GM12878 (cell line): ENCODE data around the gene TGFBR3. TPM values are rescaled to one million over a fixed set of nuclear protein-coding genes. Genes with fewer than 3 reads are reported as not detected.

Experiments used
- ATAC-seq: fragments of 200-7000 bp; cut with Tn5 transposase; 3 replicates; pipeline ENCODE4 v1.9.1; 2020; ENCODE audit warnings: mild to moderate bottlenecking, moderate library complexity
- BruUV-seq: library from RNA; stranded (reverse); fragments of 400-500 nt; replicated peaks from 2 replicates; lab custom pipeline; 2021; lab: Mats Ljungman, UMichigan
- CTCF ChIA-PET: fragments of 300-600 bp; sonication (Branson Sonifier 250); formaldehyde crosslinking; extraction: SDS; loops from one replicate; lab custom pipeline; 2021; ENCODE audit warnings: inconsistent platforms; lab: Yijun Ruan, JAX
- POLR2A ChIA-PET: fragments of 350-600 bp; formaldehyde crosslinking; extraction: SDS; loops from one replicate; lab custom pipeline; 2021; ENCODE audit warnings: inconsistent platforms; lab: Charles Lee
- RAD21 ChIA-PET: fragments of 300-600 bp; sonication (Branson Sonifier 250); formaldehyde crosslinking; loops from one replicate; lab custom pipeline; 2023; ENCODE audit warnings: antibody characterized with exemption; ENCODE audit not compliant: unreplicated experiment; lab: Charles Lee
- SMC1A ChIA-PET: fragments of 300-600 bp; sonication (Branson Sonifier 250); formaldehyde crosslinking; loops from one replicate; lab custom pipeline; 2023; ENCODE audit not compliant: unreplicated experiment, uncharacterized antibody; lab: Charles Lee
- DNase-seq: peaks from one replicate; pipeline ENCODE4 v3.0.0-alpha.2; 2011; ENCODE audit warnings: low read depth, low spot score
- FAIRE-seq: peaks from 3 replicates; lab custom pipeline; 2011; peaks lifted over from hg19 to GRCh38; lab: Jason Lieb, UNC
- H2AFZ ChIP-seq: 2 replicates; pipeline ENCODE4 v1.6.0; 2011; ENCODE audit warnings: low read depth, low read length, control low read depth; ENCODE audit not compliant: control insufficient read depth
- H3K27ac ChIP-seq: 2 replicates; pipeline ENCODE4 v1.5.1; 2011; ENCODE audit warnings: control low read depth; ENCODE audit not compliant: control insufficient read depth, insufficient read depth
- H3K27me3 ChIP-seq, 2 experiments: replicated peaks in 1 of 2; 2 replicates each; pipeline versions ENCODE4 v1.6.0 to v1.6.1; 2011; ENCODE audit warnings: low read length in 1 of 2; ENCODE audit not compliant: control insufficient read depth in 2 of 2, insufficient read depth in 2 of 2
- H3K36me3 ChIP-seq, 2 experiments: 2 replicates each; pipeline ENCODE4 v1.5.1; 2011; ENCODE audit warnings: low read length in 1 of 2; ENCODE audit not compliant: control insufficient read depth in 2 of 2, insufficient read depth in 2 of 2
- H3K4me1 ChIP-seq: 2 replicates; pipeline ENCODE4 v1.6.1; 2011; ENCODE audit warnings: mild to moderate bottlenecking, low read length, moderate library complexity, mixed read lengths; ENCODE audit not compliant: control insufficient read depth, insufficient read depth
- H3K4me2 ChIP-seq: 2 replicates; pipeline ENCODE4 v1.6.0; 2011; ENCODE audit warnings: control low read depth; ENCODE audit not compliant: control insufficient read depth, insufficient read depth
- H3K4me3 ChIP-seq: fragments of 200-600 bp; sonication (generic); 2 replicates; pipeline ENCODE4 v1.5.1; 2016
- H3K79me2 ChIP-seq: 2 replicates; pipeline ENCODE4 v1.6.0; 2011; ENCODE audit warnings: low read length; ENCODE audit not compliant: control insufficient read depth, insufficient read depth
- H3K9ac ChIP-seq: 2 replicates; pipeline ENCODE4 v1.8.0; 2011; ENCODE audit warnings: low read length, control low read depth, mixed read lengths; ENCODE audit not compliant: control insufficient read depth, insufficient read depth
- H3K9me3 ChIP-seq: replicated peaks from 3 replicates; pipeline ENCODE4 v1.5.1; 2011; ENCODE audit warnings: mild to moderate bottlenecking, low read length; ENCODE audit not compliant: control insufficient read depth, insufficient read depth
- H4K20me1 ChIP-seq: 2 replicates; pipeline ENCODE4 v1.6.0; 2011; ENCODE audit not compliant: control insufficient read depth, insufficient read depth
- ASH2L ChIP-seq: fragments of 300-600, 200-600 bp; sonication (generic); IDR thresholded peaks from 2 replicates; pipeline ENCODE4 v1.6.1; 2017; ENCODE audit warnings: low read depth, mild to moderate bottlenecking, borderline replicate concordance
- CBX5 ChIP-seq: sonication (generic); IDR thresholded peaks from 2 replicates; pipeline ENCODE4 v1.6.1; 2016; ENCODE audit warnings: low read depth, moderate library complexity, mild to moderate bottlenecking, inconsistent platforms
- DPF2 ChIP-seq: fragments of 450-650 bp; IDR thresholded peaks from 2 replicates; pipeline ENCODE4 v1.6.1; 2017; ENCODE audit warnings: mild to moderate bottlenecking
- JUND ChIP-seq: IDR thresholded peaks from 2 replicates; pipeline ENCODE4 v1.6.1; 2012; ENCODE audit warnings: low read depth, mild to moderate bottlenecking, low read length, improper control_type of control experiment, moderate library complexity
- NFXL1 ChIP-seq: fragments of 450-650 bp; IDR thresholded peaks from 2 replicates; pipeline ENCODE4 v1.6.1; 2017; ENCODE audit warnings: antibody characterized with exemption, mild to moderate bottlenecking, borderline replicate concordance
- RELA ChIP-seq: fragments of 450-650 bp; IDR thresholded peaks from 2 replicates; pipeline ENCODE4 v1.8.0; 2014; ENCODE audit warnings: borderline replicate concordance; ENCODE audit not compliant: partially characterized antibody
- SIN3A ChIP-seq: IDR thresholded peaks from 2 replicates; pipeline ENCODE4 v1.6.1; 2012; ENCODE audit warnings: low read depth, low read length, improper control_type of control experiment
- TCF7 ChIP-seq: IDR thresholded peaks from 2 replicates; pipeline ENCODE4 v1.6.1; 2014; ENCODE audit warnings: antibody characterized with exemption, borderline replicate concordance
- WGBS: methylation state at CpG from one replicate; pipeline ENCODE4 v1.1.6; 2016; ENCODE audit warnings: low lambda C conversion rate; ENCODE audit not compliant: insufficient replicate concordance, insufficient coverage; ENCODE audit errors: missing lambda C conversion rate; 5-methylcytosine and 5-hydroxymethylcytosine counted together
- in situ Hi-C: fragments of 300-500 bp; cut with MboI; formaldehyde crosslinking; loops from 9 replicates; pipeline ENCODE4 v1.14.3; 2018; ENCODE audit warnings: mixed read lengths
- intact Hi-C: fragments of 100-400 bp; cut with micrococcal nuclease; formaldehyde crosslinking; loops from one replicate; pipeline ENCODE4 v1.14.2; 2022; ENCODE audit not compliant: unreplicated experiment
- polyA plus RNA-seq, 11 experiments: library from polyadenylated mRNA; depleted of rRNA in 4 of 11; unstranded in 6 of 11; stranded (reverse) in 5 of 11; fragments of >200 nt; fragmentation: Nextera tagmentation in 4 of 11; fragmentation: Illumina TruSeq in 1 of 11; extraction: Ambion mirVana in 4 of 11; extraction: Trizol in 1 of 11; gene quantifications; 1 replicate in 1 of 11; 2 replicates in 10 of 11; pipeline versions ENCODE4 v1.2.1 to v1.2.3, GENCODE V29; 2011 to 2016; ENCODE audit warnings: inconsistent platforms in 2 of 11, missing spikeins in 2 of 11, low read depth in 1 of 11
- total RNA-seq, 4 experiments: library from RNA; depleted of rRNA in 3 of 4; stranded (reverse); fragments of >200 nt in 3 of 4; fragmentation: Illumina TruSeq in 1 of 4; extraction: Trizol in 1 of 4; gene quantifications; 2 replicates each; pipeline versions ENCODE4 v1.2.1 to v1.2.3, GENCODE V29; 2013 to 2021

Gene TGFBR3
- total and polyA plus RNA-seq, 10 of the 15 experiments (the other 5 are each of a cell fraction or from before 2014, with no cell fraction given): 2.7 to 16.5 (median 12.6) TPM

- TF ChIP-seq ASH2L: no peak
These were observed 209.9 kb downstream of the TGFBR3 start (continued) for GRCh38 chr1:91676030-91676429.

GRCh38 chr1:91674107-91674506 lies 211.8 kb downstream of the TGFBR3 start:
- RAD21 ChIA-PET: no interaction called here
- H4K20me1 ChIP-seq: no peaks in the 10 kb centered on the region
- DNase-seq (no peak), ATAC-seq (no peak), FAIRE-seq (no peak)
- no peak overlapping the region for H3K9ac ChIP-seq
- 50% methylated on average over 2 of the region's 2 CpGs for WGBS
- SMC1A ChIA-PET: no interaction called here
- no peak overlapping the region for H3K27ac ChIP-seq
- POLR2A ChIA-PET: no interaction called here
- H3K79me2 ChIP-seq: no peaks in the 10 kb centered on the region
- no peaks in the 10 kb centered on the region; the same call in 2 of the 3 replicates for H3K9me3 ChIP-seq
- CTCF ChIA-PET: no interaction called here
- no TSS peak for BruUV-seq
- no peaks in the 10 kb centered on the region for H3K36me3 ChIP-seq
- H3K4me2 ChIP-seq: no peak overlapping the region
- no peak overlapping the region for H2AFZ ChIP-seq
- H3K4me1 ChIP-seq: no peaks in the 10 kb centered on the region
- H3K4me3 ChIP-seq: no peak overlapping the region
- H3K27me3 ChIP-seq: no peaks in the 10 kb centered on the region
- in situ Hi-C loops: no loop called here
- intact Hi-C loops: no loop called here
- no peak for TF ChIP-seq SIN3A
- no peak for TF ChIP-seq NFXL1
- no peak for TF ChIP-seq CBX5
- TF ChIP-seq RELA: no peak
- no peak for TF ChIP-seq JUND
- TF ChIP-seq DPF2: no peak
- TF ChIP-seq TCF7: no peak
